Measurements from ENCODE around the gene CBLN4. TPM values are rescaled to one million over a fixed set of nuclear protein-coding genes. Genes with fewer than 3 reads are reported as not detected.

Gene CBLN4
- total and polyA plus RNA-seq, 2 of the 4 experiments (the other 2 are of a cell fraction), result not detected

- Histone ChIP-seq H3K4ac (ENCODE audit: low read depth, low read length) (no peak overlapping the region), H3K4me3 (ENCODE audit: insufficient read depth, low read depth, low read length) (no peak overlapping the region), H2BK5ac (ENCODE audit: low read depth, low read length, poor library complexity, severe bottlenecking) (no peak overlapping the region), H2BK20ac (ENCODE audit: low read depth, low read length) (no peak overlapping the region), H3K56ac (ENCODE audit: extremely low read depth, insufficient read depth, low read length) (no peak overlapping the region), H3K4me2 (ENCODE audit: low read depth, low read length) (no peak overlapping the region), H4K8ac (ENCODE audit: low read depth in 2 of 2, low read length in 2 of 2) (no peak overlapping the region), H3K79me1 (ENCODE audit: low read depth in 1 of 2, low read length in 2 of 2) (no peaks in the 10 kb centered on the region), H2BK15ac (ENCODE audit: low read depth, low read length) (no peak overlapping the region), H3K9me3 (ENCODE audit: control insufficient read depth, insufficient read depth, low read length) (peaks cover 31% of the 10 kb centered on the region; the same call in 1 of the 2 replicates), H4K5ac (ENCODE audit: low read depth, low read length) (no peak overlapping the region), H2AK9ac (replicated peaks; ENCODE audit: low read depth, low read length, poor library complexity) (no peak overlapping the region), H3K9me1 (ENCODE audit: insufficient read depth, low read length) (no peaks in the 10 kb centered on the region), H2AK5ac (ENCODE audit: low read depth, low read length) (no peak overlapping the region), H4K20me1 (ENCODE audit: insufficient read depth, low read length) (no peaks in the 10 kb centered on the region), H3K23ac (ENCODE audit: low read depth, low read length) (no peak overlapping the region), H3K14ac (replicated peaks; ENCODE audit: low read depth, low read length) (no peak overlapping the region), H2AFZ (replicated peaks; ENCODE audit: low read length, poor library complexity) (no peak overlapping the region), H3K36me3 (ENCODE audit: control insufficient read depth, insufficient read depth, low read length) (no peaks in the 10 kb centered on the region), H3K4me1 (ENCODE audit: control insufficient read depth, insufficient read depth, low read length) (no peaks in the 10 kb centered on the region), H3K27me3 (ENCODE audit: control insufficient read depth, insufficient read depth, low read length) (no peaks in the 10 kb centered on the region), H3K27ac (ENCODE audit: insufficient read depth, low read length) (no peak overlapping the region), H3K18ac (ENCODE audit: low read depth, low read length) (no peak overlapping the region), H4K91ac (ENCODE audit: insufficient read depth, low read depth, low read length) (no peak overlapping the region), H3K9ac (ENCODE audit: low read depth, low read length) (no peak overlapping the region), H2BK120ac (ENCODE audit: low read depth, low read length) (no peak overlapping the region)
- in situ Hi-C loops (cut with MboI; ENCODE audit: low sequenced_read_pairs) (no loop called here), dilution Hi-C loops (cut with HindIII; ENCODE audit: low sequenced_read_pairs, unreplicated experiment) (no loop called here), intact Hi-C loops (cut with micrococcal nuclease) (no loop called here)
- ChIA-PET CTCF (no interaction called here), POLR2A (ENCODE audit: unreplicated experiment) (no interaction called here)
- WGBS, 2 experiments (ENCODE audit: extremely low coverage in 2 of 2, insufficient read length in 1 of 2), result 1% methylated on average over 15 of the region's 41 CpGs; no CpG with 5 or more reads in 1 of the 2 experiments
- no peak for ATAC-seq (ENCODE audit: low read depth)
- no peak for DNase-seq
- no peak for TF ChIP-seq FOS (IDR thresholded peaks at IDR 0.05; ENCODE audit: low read depth, low read length)
- no peak for TF ChIP-seq NFE2L2 (IDR thresholded peaks at IDR 0.05; ENCODE audit: low read depth, low read length)
- TF ChIP-seq RAD21 (IDR thresholded peaks at IDR 0.05; ENCODE audit: low read length), result no peak
- TF ChIP-seq BHLHE40 (IDR thresholded peaks at IDR 0.05; ENCODE audit: low read depth, low read length), result no peak
- BruUV-seq (replicated peaks), result no TSS peak
Measured at GRCh38 chr20:56004007-56004406, 1.3 kb downstream of the CBLN4 start.

Measured in IMR-90 (cell line).